Natural killer cell (primary cell): ENCODE measurements around the gene TAF1B. TPM values are rescaled to one million over a fixed set of nuclear protein-coding genes. Genes with fewer than 3 reads are reported as not detected.

ENCODE experiments used
- ATAC-seq, 3 donors: fragments of 150-1000 bp in 2 of 3; fragments of 200-7000 bp in 1 of 3; cut with Tn5 transposase; 1 replicate in 1 of 3; 2 replicates in 2 of 3; pipeline ENCODE4 v1.10.0; 2021; ENCODE audit warnings: mild to moderate bottlenecking in 2 of 3, moderate library complexity in 2 of 3
- DNase-seq, 2 donors: peaks; one replicate each; pipeline versions ENCODE4 v3.0.0 to v3.0.0-alpha.2; 2013 to 2021; ENCODE audit warnings: mixed read lengths in 1 of 2
- H3K27ac ChIP-seq: one replicate; pipeline ENCODE4 v1.5.1; 2013; ENCODE audit warnings: mild to moderate bottlenecking, low read length
- H3K27me3 ChIP-seq: one replicate; pipeline ENCODE4 v1.6.1; 2013; ENCODE audit warnings: low read length; ENCODE audit not compliant: control insufficient read depth, insufficient read depth
- H3K36me3 ChIP-seq: one replicate; pipeline ENCODE4 v1.6.1; 2013; ENCODE audit warnings: low read length; ENCODE audit not compliant: control insufficient read depth, insufficient read depth
- H3K4me1 ChIP-seq: one replicate; pipeline ENCODE4 v1.6.1; 2013; ENCODE audit warnings: low read length; ENCODE audit not compliant: control insufficient read depth, insufficient read depth
- H3K4me3 ChIP-seq: one replicate; pipeline ENCODE4 v1.5.1; 2013; ENCODE audit warnings: low read length
- H3K9me3 ChIP-seq: one replicate; pipeline ENCODE4 v1.6.1; 2013; ENCODE audit warnings: low read length; ENCODE audit not compliant: control insufficient read depth, insufficient read depth
- H3K27ac Mint-ChIP-seq, 2 donors: one replicate each; pipeline ENCODE4 v1.8.0; 2022; ENCODE audit warnings: mild to moderate bottlenecking in 2 of 2, mixed read lengths in 2 of 2, moderate library complexity in 1 of 2
- H3K27me3 Mint-ChIP-seq, 2 donors: one replicate each; pipeline ENCODE4 v1.8.0; 2022; ENCODE audit warnings: low read depth in 2 of 2, mixed read lengths in 2 of 2
- H3K36me3 Mint-ChIP-seq: one replicate; pipeline ENCODE4 v1.8.0; 2022; ENCODE audit warnings: mixed read lengths
- H3K4me1 Mint-ChIP-seq, 2 donors: one replicate each; pipeline ENCODE4 v1.8.0; 2022; ENCODE audit warnings: mixed read lengths in 2 of 2
- H3K4me3 Mint-ChIP-seq: one replicate; pipeline ENCODE4 v1.8.0; 2022; ENCODE audit warnings: mild to moderate bottlenecking, moderate library complexity, mixed read lengths
- H3K9me3 Mint-ChIP-seq, 2 donors: one replicate each; pipeline ENCODE4 v1.8.0; 2022; ENCODE audit warnings: mixed read lengths in 2 of 2
- CTCF ChIP-seq: fragments of 200-600 bp; IDR thresholded peaks from one replicate; pipeline ENCODE4 v1.8.0; 2022; ENCODE audit warnings: antibody characterized with exemption
- WGBS: methylation state at CpG from one replicate; pipeline ENCODE4 v1.1.7; 2013; ENCODE audit warnings: missing lambda C conversion rate; ENCODE audit not compliant: insufficient coverage; 5-methylcytosine and 5-hydroxymethylcytosine counted together
- intact Hi-C: fragments of 100-400 bp; cut with micrococcal nuclease; formaldehyde crosslinking; loops from one replicate; pipeline ENCODE4 v1.14.2; 2022
- total RNA-seq, 4 donors: library from RNA; stranded (reverse); fragments of 120-200 nt in 1 of 4; gene quantifications; one replicate each; pipeline versions ENCODE4 v1.2.3 to v1.2.4, GENCODE V29; 2013 to 2022

The TAF1B gene
- total RNA-seq, 3 donors from 2014 or later (not counting 1 experiment from before 2014, with no cell fraction given) = 24.8 to 40.8 (median 26.8) TPM

- H3K36me3 ChIP-seq = peaks cover 42% of the 10 kb centered on the region
- H3K4me1 ChIP-seq = no peaks in the 10 kb centered on the region
- DNase-seq (no peak), ATAC-seq (no peak)
- WGBS = 78% methylated on average over 4 of the region's 4 CpGs
- H3K27ac Mint-ChIP-seq = no peak overlapping the region
- no peak for TF ChIP-seq CTCF
- no peaks in the 10 kb centered on the region for H3K27me3 ChIP-seq
- peaks cover 21% of the 10 kb centered on the region for H3K36me3 Mint-ChIP-seq
- no peak overlapping the region for H3K4me3 ChIP-seq
- no peak overlapping the region for H3K27ac ChIP-seq
- no peaks in the 10 kb centered on the region for H3K27me3 Mint-ChIP-seq
- H3K4me1 Mint-ChIP-seq = peaks cover 0 to 6% of the 10 kb centered on the region in 2 donors
- H3K9me3 ChIP-seq = no peaks in the 10 kb centered on the region
- intact Hi-C loops = no loop called here
- no peak overlapping the region for H3K4me3 Mint-ChIP-seq
- no peaks in the 10 kb centered on the region for H3K9me3 Mint-ChIP-seq
Measured at GRCh38 chr2:9910699-9911098, 67.4 kb downstream of the TAF1B start.

GRCh38 chr2:9912468-9912867 lies 69.2 kb downstream of the TAF1B start:
- Histone ChIP-seq H3K4me1 (no peaks in the 10 kb centered on the region), H3K4me3 (no peak overlapping the region), H3K27me3 (no peaks in the 10 kb centered on the region), H3K36me3 (peaks cover 41% of the 10 kb centered on the region), H3K9me3 (no peaks in the 10 kb centered on the region), H3K27ac (no peak overlapping the region)
- DNase-seq (no peak), ATAC-seq (no peak)
- Mint-ChIP-seq H3K27me3 (no peaks in the 10 kb centered on the region), H3K36me3 (peaks cover 21% of the 10 kb centered on the region), H3K9me3 (no peaks in the 10 kb centered on the region), H3K4me3 (no peak overlapping the region), H3K27ac (no peak overlapping the region), H3K4me1 (peaks cover 0 to 6% of the 10 kb centered on the region in 2 donors)
- TF ChIP-seq CTCF = no peak
- 100% methylated on average over 2 of the region's 4 CpGs for WGBS
- intact Hi-C loops = no loop called here

GRCh38 chr2:9914384-9915065 lies 71.3 kb downstream of the TAF1B start:
- Mint-ChIP-seq H3K4me1 (peaks cover 0 to under 1% of the 10 kb centered on the region in 2 donors), H3K27me3 (no peaks in the 10 kb centered on the region), H3K36me3 (peaks cover 23% of the 10 kb centered on the region), H3K4me3 (no peak overlapping the region), H3K27ac (no peak overlapping the region), H3K9me3 (no peaks in the 10 kb centered on the region)
- WGBS = 81% methylated on average over 9 of the region's 9 CpGs
- intact Hi-C loops = no loop called here
- TF ChIP-seq CTCF = no peak
- H3K27me3 ChIP-seq = no peaks in the 10 kb centered on the region
- no peaks in the 10 kb centered on the region for H3K9me3 ChIP-seq
- DNase-seq (no peak), ATAC-seq (no peak)
- no peak overlapping the region for H3K27ac ChIP-seq
- H3K36me3 ChIP-seq = peaks cover 45% of the 10 kb centered on the region
- H3K4me1 ChIP-seq = no peaks in the 10 kb centered on the region
- no peak overlapping the region for H3K4me3 ChIP-seq

- Mint-ChIP-seq H3K9me3 (no peaks in the 10 kb centered on the region), H3K27ac (peak overlapping the region in 1 of 2 donors; percentile 24), H3K4me3 (no peak overlapping the region), H3K36me3 (peaks cover 36% of the 10 kb centered on the region), H3K27me3 (no peaks in the 10 kb centered on the region), H3K4me1 (no peaks in the 10 kb centered on the region)
- Histone ChIP-seq H3K27ac (no peak overlapping the region), H3K4me3 (no peak overlapping the region), H3K4me1 (no peaks in the 10 kb centered on the region), H3K27me3 (no peaks in the 10 kb centered on the region), H3K9me3 (no peaks in the 10 kb centered on the region), H3K36me3 (peaks cover 49% of the 10 kb centered on the region)
- DNase-seq = no peak
- ATAC-seq = no peak
- TF ChIP-seq CTCF = no peak
- intact Hi-C loops = no loop called here
- 100% methylated on average over 1 of the region's 2 CpGs for WGBS
Measured at GRCh38 chr2:9918275-9918674, 75.0 kb downstream of the TAF1B start.
